Measurements from ENCODE around the gene TMEM209.

TMEM209 gene

DNA sequence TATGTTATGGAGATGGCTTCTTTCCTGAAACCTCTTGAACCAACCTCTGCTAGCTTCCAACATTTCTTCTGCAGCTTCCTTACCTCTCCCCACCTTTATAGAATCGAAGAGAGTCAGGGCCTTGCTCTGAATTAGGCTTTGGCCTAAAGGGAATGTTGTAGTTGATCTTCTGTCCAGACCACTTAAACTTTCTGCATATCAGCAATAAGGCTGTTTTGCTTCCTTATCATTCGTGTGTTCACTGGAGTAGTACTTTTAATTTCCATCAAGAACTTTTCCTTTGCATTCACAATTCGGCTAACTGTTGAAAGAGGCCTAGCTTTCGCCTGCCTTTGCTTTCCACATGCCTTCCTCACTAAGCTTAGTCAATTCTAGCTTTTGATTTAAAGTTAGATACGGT lies 86.9 kb downstream of the TMEM209 start:
- DNase-seq: no peak

- DNase-seq: no peak
Observed at GRCh38 chr7:130114776-130115175, 90.4 kb downstream of the TMEM209 start.

All from stimulated activated CD4-positive, alpha-beta T cell treated with anti-CD3 and anti-CD28 coated beads, Interleukin-2, amount 100 ng/mL, for 24 hours (primary cell).